Inferior parietal cortex (tissue), 1 donor: ENCODE measurements around the gene KMO.

Experiments used
- DNase-seq: peaks from one replicate; pipeline ENCODE4 v3.0.0-alpha.2; 2016; ENCODE audit errors: extremely low spot score

The KMO gene

DNA sequence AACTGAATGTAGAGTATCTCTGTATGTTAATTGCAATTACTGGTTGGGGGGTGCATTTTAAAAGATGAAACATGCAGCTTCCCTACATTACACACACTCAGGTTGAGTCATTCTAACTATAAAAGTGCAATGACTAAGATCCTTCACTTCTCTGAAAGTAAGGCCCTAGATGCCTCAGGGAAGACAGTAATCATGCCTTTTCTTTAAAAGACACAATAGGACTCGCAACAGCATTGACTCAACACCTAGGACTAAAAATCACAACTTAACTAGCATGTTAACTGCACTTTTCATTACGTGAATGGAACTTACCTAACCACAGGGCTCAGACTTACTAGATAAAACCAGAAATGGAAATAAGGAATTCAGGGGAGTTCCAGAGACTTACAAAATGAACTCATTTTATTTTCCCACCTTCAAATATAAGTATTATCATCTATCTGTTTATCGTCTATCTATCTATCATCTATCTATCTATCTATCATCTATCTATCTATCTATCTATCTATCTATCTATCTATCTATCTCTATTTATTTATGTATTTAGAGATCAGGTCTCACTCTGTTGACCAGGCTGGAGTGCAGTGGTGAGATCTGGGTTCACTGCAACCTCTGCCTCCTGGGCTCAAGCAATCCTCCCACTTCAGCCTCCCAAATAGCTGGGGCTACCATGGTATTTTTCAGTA, 60.2 kb downstream of the KMO start:
- no peak for DNase-seq

DNA sequence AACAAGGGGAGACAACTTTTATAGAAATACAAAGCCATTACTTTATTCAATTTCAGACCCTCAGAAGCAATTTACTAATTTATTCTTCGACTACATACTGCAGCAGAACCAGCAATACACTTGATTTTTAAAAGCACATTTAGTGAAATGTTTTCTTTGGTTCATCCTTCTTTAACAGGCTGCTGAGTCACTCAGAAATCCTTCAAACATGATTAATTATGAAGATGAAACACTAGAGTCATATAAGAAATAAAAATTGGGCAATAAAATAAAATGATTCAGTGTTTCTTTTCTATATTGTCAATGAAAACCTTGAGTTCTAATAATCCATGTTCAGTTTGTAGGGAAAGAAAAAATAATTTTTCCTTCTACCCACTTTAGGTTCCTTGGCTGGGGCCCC, 61.0 kb downstream of the KMO start:
- DNase-seq: no peak

DNA sequence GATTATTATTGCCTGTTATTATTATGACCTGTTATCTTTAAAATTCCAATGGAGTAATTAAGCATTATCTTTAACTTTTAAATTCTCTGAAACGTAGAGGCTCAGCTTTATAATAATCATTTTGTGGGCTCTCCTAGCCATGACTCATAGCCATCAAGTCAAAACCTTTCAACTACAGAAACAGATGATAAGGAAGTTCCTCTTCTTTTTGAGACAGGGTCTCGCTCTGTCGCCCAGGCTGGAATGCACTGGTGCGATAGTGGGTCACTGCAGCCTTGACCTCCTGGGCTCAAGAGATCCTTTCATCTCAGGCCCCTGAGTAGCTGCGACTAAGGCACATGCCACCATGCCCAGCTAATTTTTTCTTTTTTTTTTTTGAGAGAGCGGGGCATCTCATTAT, 64.5 kb downstream of the KMO start:
- DNase-seq: no peak

DNA sequence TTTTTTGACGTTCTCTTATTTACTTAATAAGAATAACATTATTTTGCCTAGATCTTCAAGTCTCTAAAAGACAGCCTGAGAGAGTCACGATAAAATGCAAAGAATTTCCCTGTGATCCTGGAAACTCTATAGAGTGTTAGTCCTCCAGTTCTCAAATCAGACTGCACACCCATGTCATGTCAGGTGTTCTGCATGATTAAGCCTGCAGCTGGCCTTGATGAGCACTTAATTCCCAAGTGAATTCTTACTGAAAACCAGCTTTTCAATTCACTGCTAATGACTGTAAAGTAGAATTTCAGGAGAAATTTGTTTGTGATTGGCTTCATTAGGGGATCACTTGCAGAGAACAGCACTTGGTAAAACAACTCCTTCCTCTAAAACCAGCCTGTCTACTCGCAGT, 66.1 kb downstream of the KMO start:
- DNase-seq: no peak

DNA sequence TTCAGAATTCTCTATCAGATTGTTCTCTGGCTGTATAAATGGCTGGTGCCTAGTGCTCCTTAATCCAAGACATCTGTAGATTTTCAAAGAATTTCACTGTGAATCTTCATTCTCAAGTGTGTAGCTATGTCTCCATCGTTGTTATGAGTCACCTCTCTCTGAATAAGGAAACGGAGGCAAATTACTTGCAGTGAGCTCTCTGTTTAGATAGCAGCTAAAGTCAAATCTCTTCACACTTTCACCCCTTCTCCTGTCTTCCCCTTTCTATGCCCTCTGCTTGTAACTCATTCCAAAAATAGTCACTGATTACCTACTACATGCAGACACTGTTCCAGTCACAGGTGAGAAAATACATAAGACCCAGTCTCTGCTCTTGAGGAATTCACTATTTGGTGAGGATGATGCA, 68.3 kb downstream of the KMO start:
- DNase-seq: no peak

DNA sequence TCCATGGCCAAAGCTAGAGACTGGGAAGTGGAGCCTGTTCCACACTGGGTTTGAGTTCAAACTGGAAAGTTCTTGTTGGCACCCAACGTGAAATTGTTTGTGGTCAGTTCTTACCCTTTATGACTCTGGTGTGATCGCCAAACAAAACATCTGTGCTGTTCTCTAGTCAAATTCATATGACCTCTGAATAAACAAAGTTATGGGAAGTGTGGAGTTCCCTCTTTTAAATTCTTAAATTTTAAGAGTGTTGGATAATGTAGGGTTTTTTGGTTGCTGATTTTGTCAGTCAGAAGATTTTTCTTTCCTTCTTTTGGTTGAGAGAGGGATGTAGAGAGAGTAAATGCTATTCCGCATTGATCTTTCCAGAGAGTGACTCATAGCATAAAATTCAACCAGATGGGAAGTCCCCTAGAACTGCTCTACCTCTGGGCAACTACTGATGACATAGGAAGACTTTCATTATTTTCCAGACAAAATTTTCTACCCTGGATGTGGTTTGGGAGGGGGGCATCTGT, 71.6 kb downstream of the KMO start:
- no peak for DNase-seq

DNA sequence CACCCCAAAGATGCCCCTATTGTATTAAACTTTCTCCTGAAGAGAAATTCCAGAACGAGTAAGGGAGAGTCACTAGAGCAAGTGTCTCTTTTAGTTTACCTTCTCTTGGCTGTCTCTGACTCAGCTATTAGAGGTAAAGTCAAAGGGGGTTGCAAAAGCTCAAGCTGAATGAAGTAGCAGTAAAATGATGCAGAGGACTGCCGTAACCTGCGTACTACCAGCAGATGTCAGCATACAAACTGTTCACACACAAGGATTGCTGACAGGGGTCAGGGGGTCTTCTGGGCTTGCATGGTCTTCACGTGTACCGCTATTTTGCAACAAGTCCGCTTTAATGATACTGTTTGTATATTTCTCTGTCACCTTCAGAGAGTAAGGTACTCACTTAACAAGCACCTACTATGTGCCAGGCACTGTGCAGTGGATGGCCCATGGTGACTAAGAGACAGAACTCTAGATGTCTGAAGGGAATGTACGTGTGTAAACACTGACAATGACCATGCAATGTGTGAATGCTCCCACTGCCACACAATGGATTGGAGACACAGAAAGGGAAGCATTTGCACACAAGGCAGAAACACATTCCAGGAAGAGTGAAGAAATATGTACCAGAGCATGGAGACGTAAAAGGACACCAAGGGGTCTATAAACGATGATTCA, 73.1 kb downstream of the KMO start:
- DNase-seq: no peak

DNA sequence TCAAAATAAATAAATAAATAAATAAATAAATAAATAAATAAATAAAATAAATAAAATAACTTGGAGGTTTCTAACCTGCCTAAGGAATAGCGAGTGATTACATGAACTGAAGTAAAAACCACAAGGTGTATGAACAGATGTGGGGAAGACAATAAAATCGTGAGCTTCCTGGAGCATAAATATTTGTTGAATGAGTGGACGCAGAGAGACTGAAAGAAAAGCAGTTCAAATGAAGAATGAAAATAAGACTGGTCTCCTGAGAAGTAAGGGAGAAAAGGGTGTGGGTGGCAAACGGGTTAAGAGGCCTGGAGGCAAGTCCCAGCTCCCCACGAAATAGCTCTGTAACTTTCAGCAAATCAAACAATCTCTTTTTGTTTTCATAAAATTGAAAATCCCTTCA, 74.4 kb downstream of the KMO start:
- no peak for DNase-seq

DNA sequence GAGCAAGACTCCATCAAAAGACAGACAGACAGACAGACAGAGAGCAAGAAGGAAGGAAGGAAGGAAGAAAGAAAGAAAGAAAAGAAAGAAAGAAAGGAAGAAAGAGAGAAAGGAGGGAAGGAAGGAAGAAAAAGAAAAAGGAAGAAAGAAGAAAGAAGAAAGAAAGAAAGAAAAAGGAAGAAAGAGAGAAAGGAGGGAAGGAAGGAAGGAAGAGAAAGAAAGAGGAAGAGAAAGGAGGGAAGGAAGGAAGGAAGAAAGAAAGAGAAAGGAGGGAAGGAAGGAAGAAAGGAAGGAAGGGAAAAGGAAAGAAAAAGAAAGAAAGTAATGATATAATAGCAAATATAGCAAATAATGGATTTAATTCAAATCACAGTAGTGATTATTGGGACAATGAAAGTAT, 75.3 kb downstream of the KMO start:
- DNase-seq: no peak

DNA sequence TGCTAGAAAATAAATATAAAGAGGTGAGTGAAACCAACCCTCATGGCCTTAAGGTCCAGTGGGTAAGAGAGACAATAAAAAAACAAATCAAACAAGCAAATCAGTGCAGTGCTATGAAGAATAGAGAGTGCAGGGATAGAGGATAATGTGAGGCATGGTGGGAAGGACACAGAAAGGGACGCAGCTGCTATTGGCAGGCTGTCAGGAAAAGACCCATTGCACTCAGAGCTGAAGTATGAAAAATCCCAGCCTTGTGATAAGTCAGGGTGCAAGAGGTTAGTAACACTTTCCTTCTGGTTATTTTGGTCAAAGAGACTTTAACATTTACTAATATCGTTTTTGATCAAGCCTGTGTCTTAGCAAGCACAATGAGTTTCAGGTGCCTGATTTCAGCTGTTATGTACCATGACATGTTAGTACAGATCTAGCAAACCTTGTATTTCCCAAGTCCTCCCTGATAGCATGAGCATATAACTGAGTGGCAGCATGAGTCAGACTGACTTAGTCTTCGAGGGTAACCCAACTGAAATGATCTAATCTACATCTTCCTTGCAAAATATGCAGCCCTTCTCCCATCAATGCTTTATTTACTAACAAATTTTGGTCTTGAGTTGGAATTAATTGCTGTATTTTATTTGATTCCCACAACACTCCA, 76.3 kb downstream of the KMO start:
- no peak for DNase-seq

DNA sequence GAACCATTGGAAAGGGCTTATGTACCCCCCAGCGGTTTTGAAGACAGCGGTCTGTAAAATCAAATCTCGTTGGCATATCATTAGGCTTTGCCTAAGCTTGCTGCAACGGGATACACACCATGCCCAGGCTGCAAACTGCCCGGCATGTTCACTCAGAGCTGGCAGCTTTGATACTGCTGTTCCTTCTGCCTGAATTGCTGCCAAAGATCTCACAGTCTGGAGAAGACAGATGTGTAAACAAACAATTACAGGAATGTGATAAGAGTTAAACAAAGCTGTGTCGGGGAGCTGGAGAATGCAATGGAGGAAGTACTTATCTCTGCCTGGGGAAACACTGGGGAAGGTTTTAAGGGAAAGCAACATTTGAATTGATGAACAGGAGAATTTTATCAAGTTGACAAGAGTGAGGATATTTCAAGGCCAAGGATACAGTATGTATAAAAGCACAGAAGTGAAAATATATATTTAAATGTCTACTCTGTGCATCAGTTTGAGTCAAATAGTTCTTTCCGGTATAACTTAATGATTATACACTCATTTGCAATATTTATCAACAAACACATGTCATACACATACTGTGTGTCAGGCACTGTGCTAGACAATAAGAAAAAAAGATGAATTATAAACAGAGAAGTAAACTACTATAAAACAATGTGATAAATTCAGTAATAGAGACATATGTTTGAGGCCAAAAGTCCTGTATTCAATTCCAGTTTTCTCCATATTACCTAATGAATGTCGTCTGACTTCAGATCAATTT, 78.1 kb downstream of the KMO start:
- DNase-seq: no peak

DNA sequence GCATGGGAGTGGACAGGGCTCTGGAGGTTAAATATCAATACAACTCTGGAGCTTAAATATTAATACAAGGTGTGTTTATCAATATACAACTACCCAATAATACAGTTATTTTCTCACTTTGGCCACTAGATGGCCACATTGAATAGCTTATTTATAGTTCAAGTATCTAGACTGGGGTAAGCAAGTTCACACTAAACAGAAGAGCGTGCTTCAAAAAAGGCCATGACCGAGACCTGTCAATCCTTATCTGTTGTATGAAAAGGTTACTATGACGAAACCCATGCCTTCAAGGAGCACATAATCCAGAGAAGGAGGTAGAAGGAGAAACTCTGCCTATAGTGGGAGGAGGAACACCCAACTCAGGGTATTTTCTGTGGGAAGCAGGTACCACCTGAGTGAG, 78.9 kb downstream of the KMO start:
- DNase-seq: peak; percentile 94

DNA sequence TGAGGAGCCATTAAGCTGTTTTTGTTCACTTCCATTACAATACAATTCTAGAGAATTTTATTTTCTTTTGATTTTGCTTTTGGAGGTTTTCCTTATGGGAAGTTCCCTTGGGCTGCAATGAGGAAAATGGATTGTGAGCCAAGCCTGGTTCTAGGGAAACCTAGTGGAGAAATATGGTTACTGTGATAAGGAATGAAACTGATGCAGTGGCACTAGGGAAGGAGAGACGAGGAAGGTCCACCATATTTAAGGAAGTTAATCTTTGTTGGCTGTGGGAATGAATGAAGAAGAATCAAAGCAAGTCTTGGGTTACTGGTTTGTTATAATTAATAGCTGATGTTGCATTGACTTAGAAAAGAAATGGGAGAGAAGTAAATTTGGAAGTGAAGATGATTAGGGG, 79.6 kb downstream of the KMO start:
- no peak for DNase-seq

DNA sequence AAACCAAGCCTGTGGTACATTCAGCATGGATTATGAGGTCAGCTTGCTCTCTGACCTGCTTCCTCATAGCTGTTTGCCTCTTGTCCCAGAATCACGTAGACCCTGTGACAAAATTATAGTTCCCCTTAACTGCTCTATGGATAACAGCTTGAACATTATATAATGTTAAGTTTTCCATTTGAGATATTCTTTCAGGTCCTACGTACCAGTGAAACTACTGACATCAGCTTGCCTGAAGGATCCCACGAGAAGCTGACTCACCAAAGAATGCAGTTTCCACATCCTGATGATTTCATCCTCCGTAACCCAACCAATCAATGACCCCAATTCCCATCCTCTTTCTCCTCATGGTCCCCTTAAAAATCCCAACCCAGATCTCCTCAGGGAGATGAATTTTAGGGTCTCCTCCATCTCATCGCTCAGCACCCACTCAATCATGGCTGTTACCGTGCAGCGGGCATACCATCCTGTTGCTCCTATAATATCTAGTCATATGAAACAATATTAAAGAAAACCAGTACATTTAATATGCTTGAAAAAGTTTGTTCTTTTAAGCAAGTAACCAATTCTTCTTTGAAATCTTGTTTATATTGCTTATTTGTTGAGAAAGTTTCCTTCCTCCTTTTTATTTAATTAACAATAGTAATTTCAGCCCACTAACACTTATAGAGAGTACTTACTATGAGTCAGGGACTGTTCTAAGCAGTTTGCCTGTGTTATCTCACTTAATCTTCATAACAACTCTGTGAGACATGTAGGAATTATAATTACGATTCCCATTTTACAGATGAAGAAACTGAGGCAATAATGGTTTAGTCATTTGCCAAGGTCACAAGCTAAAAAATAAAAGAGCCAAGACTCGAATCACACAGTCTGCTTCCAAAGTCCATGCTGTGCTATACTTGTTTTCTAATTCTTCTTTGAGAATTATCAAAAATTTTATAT, 80.6 kb downstream of the KMO start:
- no peak for DNase-seq

DNA sequence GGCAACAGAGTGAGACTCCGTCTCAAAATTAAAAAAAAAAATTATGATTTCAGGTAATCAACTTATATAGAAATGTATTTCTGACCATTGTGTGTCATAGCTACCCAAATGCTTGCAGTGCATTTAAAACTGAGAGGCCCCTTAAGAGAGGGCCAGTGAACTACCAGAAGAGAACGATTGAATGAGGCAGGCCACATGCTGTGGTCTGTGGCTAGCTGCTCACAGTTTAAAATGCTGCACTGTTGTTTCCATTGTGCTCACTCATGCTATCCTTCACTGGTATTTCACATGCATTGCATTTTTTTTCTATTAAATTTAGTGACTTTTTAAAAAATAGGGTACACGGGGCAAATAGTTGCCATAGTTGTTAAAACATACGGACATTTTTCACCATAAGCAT, 82.0 kb downstream of the KMO start:
- no peak for DNase-seq

DNA sequence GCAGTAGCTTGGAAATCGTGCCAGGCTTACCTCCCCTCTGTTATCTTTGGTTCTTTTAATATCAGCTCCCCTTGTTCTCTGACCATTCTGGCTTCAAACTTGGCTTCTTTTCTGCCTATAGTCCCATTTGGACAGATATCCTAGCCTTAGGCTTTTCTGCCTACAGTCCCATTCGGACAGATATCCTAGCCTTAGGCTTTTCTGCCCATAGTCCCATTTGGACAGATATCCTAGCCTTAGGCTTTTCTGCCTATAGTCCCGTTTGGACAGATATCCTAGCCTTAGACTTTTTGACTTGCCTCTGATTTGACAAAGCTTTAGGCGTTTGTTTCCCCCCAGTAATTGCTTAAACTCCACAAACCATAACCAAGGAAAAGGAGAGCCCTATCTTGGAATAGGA, 82.4 kb downstream of the KMO start:
- DNase-seq: no peak

DNA sequence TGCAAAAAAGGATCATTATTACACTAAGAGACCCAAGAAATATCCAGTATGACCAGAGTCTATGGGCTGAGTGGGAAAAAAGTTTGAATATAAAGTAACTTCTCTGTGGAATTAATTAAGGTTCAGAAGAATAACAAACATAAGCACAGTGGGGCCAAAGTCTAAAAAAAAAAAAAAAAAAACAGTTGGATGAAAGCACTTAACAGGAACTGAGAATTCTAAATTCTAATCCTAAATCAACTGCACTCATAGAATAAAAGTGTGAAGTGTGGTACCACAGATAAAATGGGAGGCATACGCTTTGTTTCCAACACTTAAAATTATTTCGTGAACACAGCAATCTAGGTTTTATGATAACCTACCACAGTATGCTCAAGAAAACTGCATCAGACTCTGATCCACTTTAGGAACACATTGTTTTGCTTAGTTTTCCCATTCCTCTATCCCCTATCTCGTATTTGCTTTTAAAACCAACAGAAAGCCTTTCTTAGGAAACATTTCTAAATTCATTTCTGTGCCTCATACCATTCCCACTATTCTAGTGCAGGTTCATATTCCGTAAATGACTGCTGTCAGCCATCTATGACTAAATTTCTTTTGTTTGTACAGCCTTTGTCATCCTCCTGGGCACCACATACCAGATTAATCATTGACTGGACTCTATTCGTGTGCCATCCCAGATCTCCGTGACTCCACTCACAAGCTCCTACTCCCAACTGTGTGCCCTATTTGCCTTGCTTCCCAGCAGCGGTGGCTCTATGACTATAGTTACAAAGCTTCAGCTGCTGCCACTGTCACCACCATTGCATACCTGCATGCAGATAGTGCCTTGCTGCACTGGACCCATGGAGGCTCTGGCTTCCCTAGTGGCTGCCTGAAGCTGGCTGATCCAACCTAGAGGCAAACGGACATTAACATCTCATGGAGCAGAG, 83.1 kb downstream of the KMO start:
- no peak for DNase-seq

DNA sequence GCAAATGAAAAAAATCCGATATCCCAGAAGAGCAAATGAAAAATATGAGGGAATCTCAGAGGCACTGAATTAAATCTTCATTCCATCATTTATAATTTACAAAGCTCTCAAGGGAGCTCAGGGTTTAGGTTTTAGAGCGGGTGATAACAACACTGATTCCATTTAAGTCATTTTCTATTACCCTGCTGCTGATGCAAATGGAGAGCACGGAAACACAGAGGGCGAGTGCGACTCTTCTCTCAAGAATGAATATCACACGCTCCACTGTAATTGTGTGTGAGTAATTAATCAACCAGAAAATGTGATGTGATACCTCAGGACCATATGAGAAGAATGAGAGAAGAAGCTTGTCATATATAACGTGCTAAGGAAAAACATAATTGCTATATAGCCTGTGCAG, 85.2 kb downstream of the KMO start:
- DNase-seq: no peak

DNA sequence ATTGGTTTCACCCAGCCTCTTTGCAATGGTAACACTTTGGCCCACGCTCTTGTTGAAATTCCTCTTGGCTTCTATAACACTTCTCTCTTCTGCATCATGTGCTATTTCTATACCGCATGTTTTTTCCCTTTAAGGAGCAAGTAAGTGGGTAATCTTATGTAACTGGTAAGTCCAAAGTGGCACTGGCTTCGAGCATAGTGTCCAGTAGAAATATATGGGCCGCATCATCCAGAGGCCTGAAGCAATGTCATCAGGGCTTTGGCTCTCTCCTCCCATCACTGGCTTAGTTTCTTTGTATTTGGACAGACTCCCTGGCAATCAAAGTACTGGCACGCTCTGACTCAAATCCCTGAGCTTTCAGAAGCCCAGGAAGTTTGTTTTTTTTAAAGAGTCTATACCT, 90.5 kb downstream of the KMO start:
- DNase-seq: no peak

DNA sequence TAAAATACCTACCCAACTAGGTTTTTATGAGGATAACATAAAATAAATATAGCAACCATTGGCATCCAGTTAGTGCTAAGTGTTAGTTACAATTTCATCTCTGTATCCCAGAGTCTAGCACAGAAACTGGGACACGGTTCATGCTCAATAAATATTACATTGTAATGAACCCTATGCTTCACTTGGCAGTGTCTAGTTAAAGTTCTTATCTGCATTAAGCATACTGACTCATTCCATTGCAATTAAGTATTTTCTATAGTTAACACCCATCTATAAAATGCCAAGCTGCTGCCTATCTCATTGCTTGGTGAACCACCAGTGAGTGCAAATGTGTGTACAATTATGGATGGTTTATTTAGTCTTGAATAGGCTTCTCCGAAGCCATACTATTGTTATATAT, 92.8 kb downstream of the KMO start:
- no peak for DNase-seq
